ENCODE results near the gene MPG. TPM values are rescaled to one million over a fixed set of nuclear protein-coding genes. Genes with fewer than 3 reads are reported as not detected.
A peak's percentile ranks its signal among the peaks of the same experiment; 100 is the strongest.

MPG gene
- total and polyA plus RNA-seq, 2 experiments from 2014 or later: 38.0 to 91.1 TPM

- Mint-ChIP-seq H3K4me1 (peaks cover 19% of the 10 kb centered on the region), H3K27me3 (ENCODE audit: insufficient read depth, low read depth, poor library complexity) (peaks cover 11% of the 10 kb centered on the region), H3K4me3 (no peak overlapping the region), H3K36me3 (ENCODE audit: low read depth) (peaks cover 12% of the 10 kb centered on the region), H3K27ac (no peak overlapping the region; the same call in 1 of the 2 replicates), H3K9me3 (no peaks in the 10 kb centered on the region)
- Histone ChIP-seq H3K36me3 (ENCODE audit: insufficient read depth) (no peaks in the 10 kb centered on the region), H2AFZ (no peak overlapping the region), H4K20me1 (replicated peaks; ENCODE audit: insufficient read depth) (no peaks in the 10 kb centered on the region; the same call in 1 of the 2 replicates), H3K4me1 (ENCODE audit: insufficient read depth) (no peaks in the 10 kb centered on the region; the same call in 1 of the 2 replicates), H3K79me2 (replicated peaks; ENCODE audit: insufficient read depth) (0 out of 2 replicates have a peak, but pooled peaks cover 4% of the 10 kb centered on the region), H3K4me3 (no peak overlapping the region), H3K9me2 (ENCODE audit: insufficient read depth) (no peaks in the 10 kb centered on the region), H3K4me2 (no peak overlapping the region), H3K27ac (ENCODE audit: low read depth) (no peak overlapping the region), H3F3A (replicated peaks; ENCODE audit: low read depth) (no peaks in the 10 kb centered on the region), H3K27me3 (ENCODE audit: insufficient read depth) (no peaks in the 10 kb centered on the region)
- ATAC-seq (no peak), DNase-seq (ENCODE audit: low spot score) (no peak)
- TF ChIP-seq CREB1 (CRISPR knock-in tag; IDR thresholded peaks at IDR 0.05; ENCODE audit: low read depth): no peak
Observed at GRCh38 chr16:64914-65255, 13.1 kb upstream of the MPG start.

GRCh38 chr16:65745-66144, 12.3 kb upstream of the MPG start:
- Mint-ChIP-seq H3K36me3 (ENCODE audit: low read depth) (peaks cover 5% of the 10 kb centered on the region; the same call in 2 of the 3 replicates), H3K27me3 (ENCODE audit: insufficient read depth, low read depth, poor library complexity) (peaks cover 11% of the 10 kb centered on the region), H3K9me3 (no peaks in the 10 kb centered on the region), H3K4me1 (peaks cover 24% of the 10 kb centered on the region), H3K4me3 (no peak overlapping the region), H3K27ac (no peak overlapping the region)
- Histone ChIP-seq H3K4me3 (no peak overlapping the region), H3K36me3 (ENCODE audit: insufficient read depth) (no peaks in the 10 kb centered on the region), H3F3A (replicated peaks; ENCODE audit: low read depth) (no peaks in the 10 kb centered on the region), H3K27me3 (ENCODE audit: insufficient read depth) (no peaks in the 10 kb centered on the region), H3K4me1 (ENCODE audit: insufficient read depth) (peaks cover 4% of the 10 kb centered on the region), H2AFZ (no peak overlapping the region), H3K9me2 (ENCODE audit: insufficient read depth) (no peaks in the 10 kb centered on the region), H3K4me2 (no peak overlapping the region), H4K20me1 (replicated peaks; ENCODE audit: insufficient read depth) (peaks cover 5% of the 10 kb centered on the region; the same call in 1 of the 2 replicates), H3K79me2 (replicated peaks; ENCODE audit: insufficient read depth) (peaks cover 4% of the 10 kb centered on the region; the same call in 1 of the 2 replicates), H3K27ac (ENCODE audit: low read depth) (no peak overlapping the region)
- TF ChIP-seq CTCF (conservative IDR thresholded peaks at IDR 0.05; ENCODE audit: low read depth in 2 of 2): peak; percentile 87 to 100
- no peak for TF ChIP-seq ZNF114 (CRISPR knock-in tag; IDR thresholded peaks at IDR 0.05)
- peak; percentile 83 for ATAC-seq
- DNase-seq (ENCODE audit: low spot score): peak; percentile 92

GRCh38 chr16:66309-67182, 11.5 kb upstream of the MPG start:
- H3K36me3 Mint-ChIP-seq (ENCODE audit: low read depth): peaks cover 3% of the 10 kb centered on the region; the same call in 2 of the 3 replicates
- peak; percentile 35 for ATAC-seq
- DNase-seq (ENCODE audit: low spot score): no peak
- Histone ChIP-seq H3K36me3 (ENCODE audit: insufficient read depth) (no peaks in the 10 kb centered on the region), H3K4me1 (ENCODE audit: insufficient read depth) (peaks cover 12% of the 10 kb centered on the region), H3K4me2 (no peak overlapping the region), H3K4me3 (no peak overlapping the region), H3K27me3 (ENCODE audit: insufficient read depth) (no peaks in the 10 kb centered on the region), H3K9me2 (ENCODE audit: insufficient read depth) (no peaks in the 10 kb centered on the region), H3K27ac (ENCODE audit: low read depth) (no peak overlapping the region), H2AFZ (no peak overlapping the region), H3F3A (replicated peaks; ENCODE audit: low read depth) (no peaks in the 10 kb centered on the region; the same call in 1 of the 2 replicates), H3K79me2 (replicated peaks; ENCODE audit: insufficient read depth) (peaks cover 4% of the 10 kb centered on the region; the same call in 1 of the 2 replicates), H4K20me1 (replicated peaks; ENCODE audit: insufficient read depth) (peaks cover 5% of the 10 kb centered on the region; the same call in 1 of the 2 replicates)
- no peak overlapping the region for H3K4me3 Mint-ChIP-seq
- H3K27me3 Mint-ChIP-seq (ENCODE audit: insufficient read depth, low read depth, poor library complexity): peaks cover 15% of the 10 kb centered on the region
- peaks cover 26% of the 10 kb centered on the region for H3K4me1 Mint-ChIP-seq
- no peak overlapping the region for H3K27ac Mint-ChIP-seq
- TF ChIP-seq EZH2 (IDR thresholded peaks at IDR 0.05; ENCODE audit: low read depth, unreplicated experiment): no peak
- no peaks in the 10 kb centered on the region for H3K9me3 Mint-ChIP-seq

Data from GM23338 (cell line).